Stimulated activated naive CD4-positive, alpha-beta T cell (primary cell): ENCODE results near the gene AQP5.

Experiments used
- DNase-seq, 6 experiments: peaks; one replicate each; lab custom pipeline; 2025; lab: John Stamatoyannopoulos, UW

The AQP5 gene

DNA sequence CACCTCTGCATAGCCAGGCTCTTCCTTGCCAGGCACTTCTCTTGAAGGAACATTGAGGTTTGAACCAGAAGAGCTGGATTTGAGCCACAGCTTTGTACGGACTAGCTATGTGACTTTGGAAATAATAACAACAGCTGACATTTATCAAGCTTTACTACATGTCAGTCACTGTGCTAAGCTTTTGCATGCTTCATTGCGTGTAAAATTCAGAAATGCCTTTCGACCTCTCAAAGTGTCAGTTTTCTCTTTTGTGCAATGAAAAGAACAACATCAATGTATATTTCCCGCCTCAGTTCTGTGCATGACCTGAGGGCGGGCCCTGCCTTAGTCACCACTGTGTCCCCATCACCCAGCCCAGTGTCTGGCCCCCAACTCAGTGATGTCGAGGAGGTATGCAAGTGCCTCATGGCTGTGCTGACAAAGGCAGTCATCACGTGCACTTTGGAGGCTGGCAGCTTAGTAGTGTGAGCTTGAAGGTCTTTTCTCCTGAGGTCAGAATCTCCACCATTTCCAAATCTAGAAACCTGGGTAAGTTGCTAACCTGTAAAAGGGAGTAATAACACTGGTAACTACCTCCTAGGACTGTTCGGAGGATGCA is 29.0 kb upstream of the AQP5 start:
- no peak for DNase-seq

GRCh38 chr12:49933796-49934195 is 27.9 kb upstream of the AQP5 start:
- DNase-seq: no peak

GRCh38 chr12:49934505-49934904 is 27.2 kb upstream of the AQP5 start:
- no peak for DNase-seq

GRCh38 chr12:49936925-49937324 is 24.7 kb upstream of the AQP5 start:
- DNase-seq: no peak

DNA sequence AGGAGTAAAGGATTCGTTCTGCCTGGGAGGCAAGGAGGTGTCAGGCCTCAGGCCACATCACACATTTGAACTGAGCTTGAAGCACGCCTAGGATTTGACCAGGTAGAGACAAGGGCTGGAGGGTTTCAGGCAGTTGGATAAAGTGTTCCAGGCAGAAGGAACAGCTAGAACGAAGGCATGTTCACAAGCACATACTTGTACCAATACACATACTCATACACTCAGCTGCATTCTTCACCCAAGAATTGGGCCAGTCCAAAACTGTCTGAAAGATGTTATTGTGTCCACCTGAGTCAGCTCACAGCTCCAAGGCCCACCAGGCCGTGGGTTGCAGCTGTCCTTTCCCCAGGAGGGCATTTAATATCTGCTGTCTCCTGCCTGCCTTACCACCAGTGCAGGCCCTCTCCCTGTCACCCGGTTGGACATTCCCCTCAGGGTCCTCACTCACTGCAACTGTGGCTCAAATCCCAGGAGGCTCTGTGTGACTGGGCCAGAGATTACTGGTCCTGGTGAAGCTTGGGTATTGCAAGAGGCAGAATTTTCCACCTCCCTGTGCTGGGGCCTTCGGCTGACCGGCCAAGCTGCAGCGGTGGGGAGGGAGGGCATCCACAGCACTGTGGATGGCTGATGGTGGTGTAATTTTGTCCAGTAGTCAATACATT is 23.9 kb upstream of the AQP5 start:
- no peak for DNase-seq

DNA sequence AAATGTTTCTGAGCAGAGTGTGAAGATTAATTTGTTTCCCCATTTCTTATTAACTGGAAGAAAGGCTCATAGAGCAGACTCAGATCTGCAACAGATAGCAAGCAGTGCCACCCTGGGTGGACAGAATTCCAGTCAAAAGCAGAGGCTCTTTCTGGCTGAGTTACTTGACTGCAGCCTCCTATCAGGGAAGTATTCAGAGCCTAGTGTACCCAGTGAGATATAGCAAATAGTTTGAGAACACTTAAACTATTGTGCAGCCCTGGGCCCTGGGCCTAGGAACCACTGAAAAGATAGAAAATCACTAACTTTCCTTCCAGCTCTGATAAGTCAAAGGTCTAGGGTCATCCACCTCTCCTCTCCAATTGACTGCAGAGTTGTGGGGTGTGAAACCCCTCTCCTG is 22.4 kb upstream of the AQP5 start:
- no peak for DNase-seq

GRCh38 chr12:49939707-49940106 is 22.0 kb upstream of the AQP5 start:
- DNase-seq: no peak

- DNase-seq: no peak
These were observed 19.8 kb upstream of the AQP5 start for GRCh38 chr12:49941556-49942511.

- no peak for DNase-seq
These were observed 19.2 kb upstream of the AQP5 start for GRCh38 chr12:49942512-49942893.

GRCh38 chr12:49942921-49943624 is 18.6 kb upstream of the AQP5 start:
- DNase-seq: no peak

DNA sequence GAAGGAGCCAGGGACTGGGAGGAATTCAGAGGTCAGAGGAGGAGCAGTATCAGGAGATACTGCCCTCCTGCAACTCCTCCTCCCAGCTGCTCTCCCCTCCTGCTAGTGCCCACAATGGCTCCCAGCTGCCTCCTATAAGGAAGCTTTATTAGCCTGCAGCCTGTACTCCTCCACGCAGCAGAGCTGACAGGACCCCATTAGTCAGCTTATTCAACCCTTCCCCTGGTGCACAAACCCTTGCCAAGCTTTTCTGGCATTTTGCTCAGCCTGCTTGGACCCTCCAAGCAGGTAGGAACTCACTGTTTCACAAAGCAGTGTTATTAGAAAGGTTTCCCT is 18.1 kb upstream of the AQP5 start:
- no peak for DNase-seq

GRCh38 chr12:49944046-49944445 is 17.6 kb upstream of the AQP5 start:
- DNase-seq: no peak

GRCh38 chr12:49944718-49945117 is 17.0 kb upstream of the AQP5 start:
- DNase-seq: no peak

- DNase-seq: peak; percentile 17 to 75 (median 58)
These were observed 16.1 kb upstream of the AQP5 start for GRCh38 chr12:49945394-49946080.

DNA sequence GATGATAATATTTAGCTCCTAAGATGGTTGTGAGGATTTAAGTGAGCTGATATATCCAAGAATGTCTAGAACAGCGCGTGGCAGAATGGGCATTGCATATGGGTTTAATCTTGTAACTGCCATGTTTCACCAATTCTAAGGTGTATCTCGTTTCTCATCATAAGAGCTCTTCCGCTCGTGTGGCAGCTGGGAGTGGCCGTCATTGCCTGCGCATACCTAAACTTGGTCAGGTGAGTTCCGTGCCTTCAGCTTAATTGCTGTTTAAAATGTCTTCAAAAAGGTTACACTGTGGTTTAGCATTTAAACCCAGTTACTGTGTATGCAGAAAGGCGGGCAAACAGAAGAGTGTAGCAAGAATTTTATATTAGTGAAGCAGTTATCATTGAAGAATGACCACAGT is 15.6 kb upstream of the AQP5 start:
- no peak for DNase-seq

DNA sequence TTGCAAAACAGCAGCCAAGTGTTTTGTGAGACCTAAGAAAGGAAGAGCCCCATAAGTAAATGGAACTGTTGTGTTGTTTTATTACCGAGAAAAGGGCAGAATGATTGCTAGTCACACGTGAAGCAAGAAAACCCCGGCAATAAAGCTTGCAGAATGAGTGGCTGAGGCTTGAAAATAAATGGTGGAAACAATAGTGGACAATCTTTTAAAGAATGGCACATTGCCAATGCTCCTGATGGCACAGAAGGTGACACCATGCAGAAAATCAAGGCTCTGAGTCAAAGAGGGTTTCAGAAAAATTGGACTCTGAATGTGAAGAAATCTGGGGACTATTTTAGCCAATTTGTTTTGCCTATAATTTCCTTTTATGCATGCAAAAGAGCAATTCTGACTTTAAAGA is 15.2 kb upstream of the AQP5 start:
- DNase-seq: no peak

DNA sequence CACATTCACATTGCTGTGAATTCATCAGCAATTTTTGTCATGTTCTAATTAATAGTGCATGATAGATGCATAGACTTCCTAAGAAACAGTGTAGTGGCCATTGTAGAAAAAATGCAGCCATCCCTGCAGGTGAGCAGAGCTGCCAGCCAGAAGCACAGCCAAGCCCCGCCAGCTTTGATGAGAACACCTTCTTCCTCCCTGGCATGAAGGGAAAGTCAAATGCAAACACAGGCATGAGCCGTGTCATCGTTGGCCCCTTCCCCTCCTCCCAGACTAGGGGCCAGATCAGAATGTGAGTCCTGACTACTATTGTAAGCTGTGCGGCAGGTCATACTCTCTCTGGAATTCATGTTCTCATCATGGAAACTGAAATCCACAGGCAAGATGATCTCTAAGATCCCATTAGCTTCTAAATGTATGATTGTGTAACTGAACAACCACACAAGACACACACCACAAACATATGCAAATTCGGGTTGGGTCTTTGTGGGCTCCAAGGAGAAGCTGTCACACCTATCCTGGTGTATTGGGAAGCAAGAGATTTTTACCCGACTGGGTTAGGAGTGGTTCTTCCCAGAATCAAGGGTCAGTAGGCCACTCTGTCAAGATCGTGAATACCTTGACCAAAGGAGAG is 14.0 kb upstream of the AQP5 start:
- no peak for DNase-seq

- DNase-seq: no peak
These were observed 12.5 kb upstream of the AQP5 start for GRCh38 chr12:49948866-49949845.

- no peak for DNase-seq
These were observed 11.8 kb upstream of the AQP5 start for GRCh38 chr12:49949866-49950265.
